H1 (cell line): ENCODE data around the gene CDH7. TPM values are rescaled to one million over a fixed set of nuclear protein-coding genes. Genes with fewer than 3 reads are reported as not detected.

Experiments
- CTCF ChIA-PET: fragments of 300-600 bp; sonication (Branson Sonifier 250); formaldehyde crosslinking; loops from one replicate; lab custom pipeline; 2021; ENCODE audit not compliant: partially characterized antibody; lab: Charles Lee
- POLR2A ChIA-PET: fragments of 300-600 bp; sonication (Branson Sonifier 250); formaldehyde crosslinking; loops from one replicate; lab custom pipeline; 2021; ENCODE audit warnings: inconsistent platforms; ENCODE audit not compliant: partially characterized antibody; lab: Charles Lee
- DNase-seq, 2 experiments: peaks; one replicate each; pipeline versions ENCODE4 v3.0.0 to v3.0.0-alpha.2; 2010 to 2022; ENCODE audit warnings: low spot score in 2 of 2, low read depth in 1 of 2, mixed read lengths in 1 of 2
- FAIRE-seq: peaks from 2 replicates; lab custom pipeline; 2011; peaks lifted over from hg19 to GRCh38; lab: Jason Lieb, UNC
- H2AFZ ChIP-seq: 2 replicates; pipeline ENCODE4 v1.8.1; 2012; ENCODE audit warnings: low read length, inconsistent platforms
- H2AK5ac ChIP-seq: 2 replicates; pipeline ENCODE4 v1.6.1; 2013; ENCODE audit warnings: low read depth, low read length
- H2BK120ac ChIP-seq: replicated peaks from 2 replicates; pipeline ENCODE3; 2013; ENCODE audit warnings: low read depth, low read length, inconsistent platforms
- H2BK12ac ChIP-seq: 2 replicates; pipeline ENCODE4 v1.6.1; 2013; ENCODE audit warnings: low read depth, low read length
- H2BK15ac ChIP-seq: 2 replicates; pipeline ENCODE4 v1.6.1; 2013; ENCODE audit warnings: low read length
- H2BK20ac ChIP-seq: 2 replicates; pipeline ENCODE4 v1.6.1; 2013; ENCODE audit warnings: low read length
- H2BK5ac ChIP-seq: 2 replicates; pipeline ENCODE4 v1.6.1; 2013; ENCODE audit warnings: low read depth, low read length
- H3K14ac ChIP-seq: 2 replicates; pipeline ENCODE4 v1.6.1; 2013; ENCODE audit warnings: inconsistent platforms; ENCODE audit not compliant: insufficient read length
- H3K18ac ChIP-seq: 2 replicates; pipeline ENCODE4 v1.6.1; 2013; ENCODE audit warnings: low read length; ENCODE audit errors: extremely low read depth
- H3K23ac ChIP-seq: 2 replicates; pipeline ENCODE4 v1.6.1; 2013; ENCODE audit warnings: inconsistent platforms; ENCODE audit not compliant: insufficient read length
- H3K23me2 ChIP-seq: 2 replicates; pipeline ENCODE4 v1.6.1; 2013; ENCODE audit warnings: low read depth, low read length
- H3K27ac ChIP-seq: 2 replicates; pipeline ENCODE4 v1.6.1; 2011; ENCODE audit warnings: low read depth, low read length, inconsistent platforms
- H3K27me3 ChIP-seq, 4 experiments: replicated peaks in 1 of 4; 1 replicate in 1 of 4; 2 replicates in 3 of 4; pipeline versions ENCODE4 v1.6.1 to v1.8.1; 2011 to 2013; ENCODE audit warnings: low read length in 3 of 4, mild to moderate bottlenecking in 3 of 4, inconsistent platforms in 2 of 4, mixed read lengths in 2 of 4, moderate library complexity in 1 of 4; ENCODE audit not compliant: control insufficient read depth in 3 of 4, insufficient read depth in 3 of 4; ENCODE audit errors: extremely low read depth in 1 of 4
- H3K36me3 ChIP-seq, 4 experiments: 2 replicates each; pipeline versions ENCODE4 v1.6.1 to v1.8.1; 2011 to 2013; ENCODE audit warnings: mild to moderate bottlenecking in 4 of 4, low read length in 3 of 4, moderate library complexity in 2 of 4, control low read depth in 1 of 4, inconsistent platforms in 1 of 4; ENCODE audit not compliant: insufficient read depth in 4 of 4, control insufficient read depth in 2 of 4
- H3K4ac ChIP-seq: replicated peaks from 2 replicates; pipeline ENCODE3; 2013; ENCODE audit warnings: low read length, low read depth, mixed read lengths, inconsistent platforms; ENCODE audit not compliant: insufficient read length
- H3K4me1 ChIP-seq, 4 experiments: replicated peaks in 1 of 4; 1 replicate in 1 of 4; 2 replicates in 3 of 4; pipeline versions ENCODE4 v1.6.1 to v1.8.1; 2011 to 2013; ENCODE audit warnings: low read length in 3 of 4, inconsistent platforms in 2 of 4, mixed read lengths in 1 of 4; ENCODE audit not compliant: insufficient read depth in 4 of 4, control insufficient read depth in 3 of 4
- H3K4me2 ChIP-seq, 2 experiments: 2 replicates each; pipeline versions ENCODE4 v1.6.1 to v1.8.1; 2011 to 2013; ENCODE audit warnings: low read depth in 2 of 2, low read length in 2 of 2, control low read depth in 1 of 2, inconsistent platforms in 1 of 2, mild to moderate bottlenecking in 1 of 2; ENCODE audit not compliant: insufficient read depth in 1 of 2
- H3K4me3 ChIP-seq, 4 experiments: fragments of 200-600, 300-600 bp in 1 of 4; sonication (generic), shearing (Covaris generic), sonication (Bioruptor Twin) in 1 of 4; 2 replicates each; pipeline versions ENCODE4 v1.5.1 to v1.8.1; 2011 to 2016; ENCODE audit warnings: low read length in 4 of 4, low read depth in 3 of 4, control low read depth in 2 of 4, inconsistent platforms in 2 of 4, mild to moderate bottlenecking in 2 of 4, mixed read lengths in 1 of 4, moderate library complexity in 1 of 4; ENCODE audit not compliant: insufficient read depth in 2 of 4; ENCODE audit errors: extremely low read depth in 1 of 4
- H3K56ac ChIP-seq: replicated peaks from 2 replicates; pipeline ENCODE3; 2013; ENCODE audit warnings: low read depth, mild to moderate bottlenecking, mixed read lengths, low read length, inconsistent platforms; ENCODE audit not compliant: insufficient read length
- H3K79me1 ChIP-seq: 2 replicates; pipeline ENCODE4 v1.6.1; 2013; ENCODE audit warnings: low read depth, low read length, control low read depth
- H3K79me2 ChIP-seq, 2 experiments: 2 replicates each; pipeline versions ENCODE4 v1.6.1 to v1.8.1; 2012 to 2013; ENCODE audit warnings: low read length in 2 of 2, mild to moderate bottlenecking in 2 of 2, inconsistent platforms in 1 of 2; ENCODE audit not compliant: insufficient read depth in 2 of 2, control insufficient read depth in 1 of 2
- H3K9ac ChIP-seq, 4 experiments: replicated peaks in 1 of 4; 1 replicate in 1 of 4; 2 replicates in 3 of 4; pipeline versions ENCODE4 v1.6.1 to v1.8.1; 2011 to 2013; ENCODE audit warnings: low read depth in 3 of 4, low read length in 3 of 4, control low read depth in 2 of 4, mild to moderate bottlenecking in 2 of 4, moderate library complexity in 2 of 4, inconsistent platforms in 1 of 4; ENCODE audit errors: extremely low read depth in 1 of 4
- H3K9me3 ChIP-seq, 2 experiments: 2 replicates each; pipeline versions ENCODE4 v1.6.1 to v1.8.1; 2012 to 2013; ENCODE audit warnings: mild to moderate bottlenecking in 2 of 2, moderate library complexity in 2 of 2, control low read depth in 1 of 2, inconsistent platforms in 1 of 2, low read depth in 1 of 2, low read length in 1 of 2, mixed read lengths in 1 of 2; ENCODE audit not compliant: insufficient read depth in 2 of 2
- H4K20me1 ChIP-seq, 2 experiments: replicated peaks in 1 of 2; 2 replicates each; pipeline versions ENCODE3 to v1.8.1; 2011 to 2013; ENCODE audit warnings: inconsistent platforms in 2 of 2, low read length in 2 of 2, mild to moderate bottlenecking in 1 of 2; ENCODE audit not compliant: insufficient read depth in 2 of 2, control insufficient read depth in 1 of 2
- H4K5ac ChIP-seq: 2 replicates; pipeline ENCODE4 v1.6.1; 2013; ENCODE audit warnings: low read length, low read depth, mixed read lengths, inconsistent platforms; ENCODE audit not compliant: insufficient read length
- H4K8ac ChIP-seq: 2 replicates; pipeline ENCODE4 v1.8.0; 2013; ENCODE audit warnings: mild to moderate bottlenecking, moderate library complexity, low read length, inconsistent platforms; ENCODE audit not compliant: insufficient read depth; ENCODE audit errors: extremely low read depth
- H4K91ac ChIP-seq: replicated peaks from 2 replicates; pipeline ENCODE3; 2013; ENCODE audit warnings: low read length, mixed read lengths, inconsistent platforms; ENCODE audit not compliant: insufficient read length
- KDM5A ChIP-seq: fragments of 200-600 bp; IDR thresholded peaks from 2 replicates; pipeline ENCODE4 v1.7.1; 2012; ENCODE audit warnings: mild to moderate bottlenecking, low read length, inconsistent platforms, mixed read lengths
- WGBS, 2 experiments: shearing (Covaris generic) in 1 of 2; methylation state at CpG; one replicate each; pipeline versions ENCODE4 v1.1.6 to v1.1.7; 2013 to 2015; ENCODE audit warnings: low lambda C conversion rate in 2 of 2, mixed read lengths in 2 of 2, inconsistent platforms in 1 of 2, low coverage in 1 of 2, missing lambda C conversion rate in 1 of 2; ENCODE audit not compliant: insufficient replicate concordance in 2 of 2, insufficient coverage in 1 of 2, insufficient read length in 1 of 2; ENCODE audit errors: extremely low coverage in 1 of 2, missing lambda C conversion rate in 1 of 2; 5-methylcytosine and 5-hydroxymethylcytosine counted together
- polyA plus RNA-seq, 7 experiments: library from polyadenylated mRNA; depleted of rRNA in 3 of 7; stranded (reverse) in 5 of 7; unstranded in 2 of 7; fragments of >200 nt in 5 of 7; fragments of 200-250 nt in 2 of 7; gene quantifications; 1 replicate in 5 of 7; 2 replicates in 1 of 7; 4 replicates in 1 of 7; pipeline versions ENCODE4 v1.2.1 to v1.2.3, GENCODE V29; 2011 to 2013; ENCODE audit warnings: missing spikeins in 2 of 7, mixed read lengths in 2 of 7
- total RNA-seq: library from RNA; stranded (reverse); fragmentation: NEBNext Ultra II Directional; extraction: Animal tissue kit (Norgen Biotek cat#: 25700); gene quantifications from 2 replicates; pipeline ENCODE4 v1.2.1, GENCODE V29; 2021

Gene CDH7
- total and polyA plus RNA-seq, 2 of the 8 experiments (the other 6 are each of a cell fraction or from before 2014, with no cell fraction given), result 1.00 to 1.5 TPM

- no peak for FAIRE-seq
- H3K9me3 ChIP-seq, result no peaks in the 10 kb centered on the region
Measured at GRCh38 chr18:65791719-65792118, 40.9 kb downstream of the CDH7 start.

More at GRCh38 chr18:65791719-65792118, 40.9 kb downstream of the CDH7 start:
- no peak overlapping the region for H3K4me2 ChIP-seq
- H2BK5ac ChIP-seq, result no peak overlapping the region
- H3K14ac ChIP-seq, result no peak overlapping the region
- H2BK120ac ChIP-seq, result no peak overlapping the region
- H2AK5ac ChIP-seq, result no peak overlapping the region
- H3K79me1 ChIP-seq, result no peaks in the 10 kb centered on the region
- H2BK15ac ChIP-seq, result no peak overlapping the region
- no peak overlapping the region for H3K18ac ChIP-seq
- no peak overlapping the region for H3K9ac ChIP-seq
- no peak overlapping the region for H3K23ac ChIP-seq
- H2AFZ ChIP-seq, result no peak overlapping the region
- H2BK20ac ChIP-seq, result no peak overlapping the region
- POLR2A ChIA-PET, result no interaction called here
- no peak overlapping the region for H4K8ac ChIP-seq
- no peak overlapping the region for H2BK12ac ChIP-seq
- no peaks in the 10 kb centered on the region for H3K23me2 ChIP-seq
- no peaks in the 10 kb centered on the region for H3K27me3 ChIP-seq
- no peak overlapping the region for H3K4me3 ChIP-seq
- DNase-seq, result no peak
- H3K27ac ChIP-seq, result no peak overlapping the region
- H4K5ac ChIP-seq, result no peak overlapping the region
- CTCF ChIA-PET, result no interaction called here
- H4K20me1 ChIP-seq, result no peaks in the 10 kb centered on the region
- H4K91ac ChIP-seq, result no peak overlapping the region
- no peak overlapping the region for H3K56ac ChIP-seq
- no peaks in the 10 kb centered on the region for H3K79me2 ChIP-seq
- 90% methylated on average over 4 of the region's 4 CpGs; no CpG with 5 or more reads in 1 of the 2 experiments for WGBS, 2 experiments
- H3K4ac ChIP-seq, result no peak overlapping the region
- no peaks in the 10 kb centered on the region for H3K4me1 ChIP-seq
- TF ChIP-seq KDM5A, result no peak
- TF ChIP-seq, all 59 proteins: peak for 0
- H3K36me3 ChIP-seq, result no peaks in the 10 kb centered on the region
